ENCODE measurements around the gene GPX2.

The GPX2 gene

GRCh38 chr14:64958743-64959142 lies 16.2 kb upstream of the GPX2 start:
- DNase-seq, result no peak

- no peak for DNase-seq
These were observed 15.7 kb upstream of the GPX2 start for GRCh38 chr14:64958201-64958600.

GRCh38 chr14:64956697-64957406 lies 14.3 kb upstream of the GPX2 start:
- DNase-seq, result no peak

- no peak for DNase-seq
These were observed 12.8 kb upstream of the GPX2 start for GRCh38 chr14:64955297-64955696.

GRCh38 chr14:64954491-64955240 lies 12.1 kb upstream of the GPX2 start:
- DNase-seq, result no peak

- DNase-seq, result no peak
These were observed 11.1 kb upstream of the GPX2 start for GRCh38 chr14:64953661-64954060.

GRCh38 chr14:64953310-64953654 lies 10.7 kb upstream of the GPX2 start:
- no peak for DNase-seq

GRCh38 chr14:64952598-64953309 lies 10.2 kb upstream of the GPX2 start:
- no peak for DNase-seq

- DNase-seq, result no peak
These were observed 9.2 kb upstream of the GPX2 start for GRCh38 chr14:64951724-64952123.

GRCh38 chr14:64951291-64951690 lies 8.7 kb upstream of the GPX2 start:
- DNase-seq, result no peak

GRCh38 chr14:64950889-64951288 lies 8.3 kb upstream of the GPX2 start:
- DNase-seq, result no peak

GRCh38 chr14:64948612-64949210 lies 6.2 kb upstream of the GPX2 start:
- no peak for DNase-seq

GRCh38 chr14:64947710-64948611 lies 5.4 kb upstream of the GPX2 start:
- DNase-seq, result no peak

- no peak for DNase-seq
These were observed 3.9 kb upstream of the GPX2 start for GRCh38 chr14:64946310-64947045.

GRCh38 chr14:64945431-64946178 lies 3.1 kb upstream of the GPX2 start:
- no peak for DNase-seq

GRCh38 chr14:64944861-64945260 lies 2.3 kb upstream of the GPX2 start:
- no peak for DNase-seq

GRCh38 chr14:64944041-64944440 lies 1.5 kb upstream of the GPX2 start:
- DNase-seq, result no peak

GRCh38 chr14:64943556-64943955 lies 1.0 kb upstream of the GPX2 start:
- DNase-seq, result no peak

GRCh38 chr14:64940336-64940910 lies 2.1 kb downstream of the GPX2 start:
- no peak for DNase-seq

- no peak for DNase-seq
These were observed 2.7 kb downstream of the GPX2 start for GRCh38 chr14:64939817-64940190.

All from effector CD4-positive, alpha-beta T cell (primary cell).